SJCRH30 (cell line): ENCODE data around the gene ZIC3. TPM values are rescaled to one million over a fixed set of nuclear protein-coding genes. Genes with fewer than 3 reads are reported as not detected.

Source experiments
- DNase-seq, 2 experiments: peaks; one replicate each; pipeline ENCODE4 v3.0.0-alpha.2; 2015 to 2020
- H3K27ac ChIP-seq: fragments of 250-450 bp; sonication (Bioruptor Pico); 2 replicates; pipeline ENCODE4 v1.5.1; 2020; ENCODE audit warnings: mild to moderate bottlenecking, moderate library complexity
- H3K27me3 ChIP-seq: fragments of 250-450 bp; sonication (Bioruptor Pico); 2 replicates; pipeline ENCODE4 v1.5.1; 2020; ENCODE audit warnings: mild to moderate bottlenecking, moderate library complexity
- H3K36me3 ChIP-seq: fragments of 250-450 bp; sonication (Bioruptor Pico); 2 replicates; pipeline ENCODE4 v1.5.1; 2020; ENCODE audit warnings: mild to moderate bottlenecking, moderate library complexity
- H3K4me1 ChIP-seq: fragments of 250-450 bp; sonication (Bioruptor Pico); 2 replicates; pipeline ENCODE4 v1.5.1; 2020; ENCODE audit warnings: mild to moderate bottlenecking, moderate library complexity
- H3K4me3 ChIP-seq: fragments of 250-450 bp; sonication (Bioruptor Pico); 2 replicates; pipeline ENCODE4 v1.5.1; 2020; ENCODE audit warnings: mild to moderate bottlenecking, moderate library complexity
- H3K9me3 ChIP-seq: fragments of 250-450 bp; sonication (Bioruptor Pico); replicated peaks from 2 replicates; pipeline ENCODE4 v1.5.1; 2020; ENCODE audit warnings: mild to moderate bottlenecking, moderate library complexity
- total RNA-seq: library from RNA; depleted of rRNA; stranded (reverse); fragments of >200 nt; shearing (Covaris generic); gene quantifications from 2 replicates; pipeline ENCODE4 v1.2.3, GENCODE V29; 2014

The ZIC3 gene
- total RNA-seq, 1 experiment from 2014 or later, result not detected

GRCh38 chrX:137566746-137567679, 1.1 kb downstream of the ZIC3 start:
- H3K27ac ChIP-seq, result no peak overlapping the region
- no peak overlapping the region for H3K4me3 ChIP-seq
- H3K36me3 ChIP-seq, result no peaks in the 10 kb centered on the region
- H3K9me3 ChIP-seq, result no peaks in the 10 kb centered on the region
- no peak for DNase-seq
- no peaks in the 10 kb centered on the region for H3K27me3 ChIP-seq
- no peaks in the 10 kb centered on the region for H3K4me1 ChIP-seq

DNA sequence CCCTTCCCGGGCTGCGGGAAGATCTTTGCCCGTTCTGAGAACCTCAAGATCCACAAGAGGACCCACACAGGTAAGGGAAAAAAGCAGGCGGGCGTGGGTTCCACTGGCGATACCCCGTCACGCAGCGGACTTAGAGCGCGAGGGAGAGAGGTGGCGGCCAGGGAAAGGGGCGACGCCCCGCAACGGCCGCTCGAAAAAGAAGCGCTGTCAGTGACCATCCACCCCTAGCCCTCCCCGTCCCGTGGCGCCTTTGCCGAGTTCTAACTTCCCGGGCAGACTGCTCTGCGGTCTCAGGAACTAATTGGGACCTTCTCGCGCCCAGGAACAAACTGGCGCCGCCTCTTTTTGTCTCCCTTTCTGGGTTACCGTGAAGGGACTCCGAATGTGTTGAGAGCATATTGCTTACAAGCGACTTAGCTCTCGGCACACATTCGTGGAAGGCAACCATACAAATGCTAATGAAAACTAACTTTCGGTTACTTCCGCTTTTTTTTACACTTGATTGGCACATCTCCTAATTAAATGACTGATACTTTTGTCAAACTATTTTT, 1.8 kb downstream of the ZIC3 start:
- Histone ChIP-seq H3K4me1 (no peaks in the 10 kb centered on the region), H3K27ac (no peak overlapping the region), H3K4me3 (no peak overlapping the region), H3K36me3 (no peaks in the 10 kb centered on the region), H3K27me3 (no peaks in the 10 kb centered on the region), H3K9me3 (no peaks in the 10 kb centered on the region)
- no peak for DNase-seq

DNA sequence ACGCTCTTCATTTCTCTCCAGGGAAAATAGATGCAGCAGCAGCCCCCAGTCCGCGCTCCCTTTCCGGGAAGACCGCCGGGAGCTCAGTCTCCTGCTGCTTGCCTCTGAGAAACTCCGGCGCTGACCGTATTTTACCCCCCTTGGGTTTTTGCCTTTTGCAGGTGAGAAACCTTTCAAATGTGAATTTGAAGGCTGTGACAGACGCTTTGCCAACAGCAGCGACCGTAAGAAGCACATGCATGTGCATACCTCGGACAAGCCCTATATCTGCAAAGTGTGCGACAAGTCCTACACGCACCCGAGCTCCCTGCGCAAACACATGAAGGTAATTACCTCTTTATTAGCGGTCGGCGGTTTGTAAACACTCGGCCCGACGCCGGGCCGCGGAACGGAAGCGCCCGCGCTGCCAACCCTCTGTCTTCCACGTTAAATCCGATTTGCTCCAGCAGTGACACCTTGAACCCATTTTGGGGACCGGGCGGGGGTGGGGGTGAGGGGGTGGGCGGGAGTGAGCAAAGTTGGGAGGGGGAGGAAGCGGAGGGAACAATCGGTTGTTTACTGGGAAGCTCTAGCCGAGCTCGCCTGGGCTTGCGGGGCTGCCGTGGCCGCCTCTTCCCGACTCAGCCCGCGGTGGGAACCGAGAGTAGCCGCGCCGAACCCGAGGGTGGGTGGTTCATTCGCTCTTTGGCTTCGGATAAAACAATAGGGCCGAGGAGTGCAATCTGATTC, 3.0 kb downstream of the ZIC3 start:
- Histone ChIP-seq H3K4me3 (no peak overlapping the region), H3K9me3 (no peaks in the 10 kb centered on the region), H3K36me3 (no peaks in the 10 kb centered on the region), H3K27me3 (no peaks in the 10 kb centered on the region), H3K4me1 (no peaks in the 10 kb centered on the region), H3K27ac (no peak overlapping the region)
- no peak for DNase-seq

- H3K4me1 ChIP-seq, result no peaks in the 10 kb centered on the region
- H3K27me3 ChIP-seq, result no peaks in the 10 kb centered on the region
- DNase-seq, result no peak
- no peaks in the 10 kb centered on the region for H3K36me3 ChIP-seq
- H3K27ac ChIP-seq, result no peak overlapping the region
- no peaks in the 10 kb centered on the region for H3K9me3 ChIP-seq
- no peak overlapping the region for H3K4me3 ChIP-seq
Observed at GRCh38 chrX:137569470-137569891, 3.6 kb downstream of the ZIC3 start.

- H3K9me3 ChIP-seq, result no peaks in the 10 kb centered on the region
- no peak overlapping the region for H3K27ac ChIP-seq
- DNase-seq, result no peak
Observed at GRCh38 chrX:137573324-137574101, 7.6 kb downstream of the ZIC3 start.

DNA sequence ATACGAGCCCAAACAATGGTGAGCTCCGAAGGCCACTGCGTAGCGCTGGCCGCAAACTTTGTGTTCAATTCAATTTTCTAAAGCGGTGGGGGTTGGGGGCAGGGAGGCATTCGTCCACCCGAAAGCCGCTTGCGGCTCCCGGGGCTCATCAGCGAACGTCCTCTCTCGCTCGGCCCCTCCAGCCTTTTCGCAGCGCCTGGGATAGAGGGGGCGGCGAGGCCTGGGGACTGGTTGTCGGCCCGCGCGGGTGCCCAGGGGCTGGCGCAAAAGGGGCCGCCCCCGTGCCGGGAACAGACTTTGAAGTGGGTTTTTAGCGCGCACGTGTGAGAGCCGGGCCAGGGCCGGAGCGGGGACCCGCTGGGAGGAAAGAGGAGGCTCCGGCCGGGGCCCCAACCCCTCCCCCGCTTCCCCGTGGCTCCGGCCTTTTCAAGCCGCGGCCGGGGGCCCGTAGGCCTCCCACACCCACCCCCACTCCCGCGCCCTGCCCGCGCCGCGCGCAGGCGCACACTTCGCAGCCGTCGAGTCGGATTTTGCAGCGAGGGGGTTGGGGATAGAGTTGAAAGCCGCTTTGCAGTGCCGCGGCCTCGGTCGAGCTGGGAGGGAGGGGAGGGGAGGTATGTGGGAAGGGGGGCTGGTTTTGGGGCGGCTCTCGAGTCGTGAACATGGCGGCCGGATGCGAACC, 8.3 kb downstream of the ZIC3 start:
- H3K9me3 ChIP-seq, result no peaks in the 10 kb centered on the region
- H3K4me1 ChIP-seq, result no peaks in the 10 kb centered on the region
- no peaks in the 10 kb centered on the region for H3K36me3 ChIP-seq
- DNase-seq, result no peak
- no peaks in the 10 kb centered on the region for H3K27me3 ChIP-seq
- H3K27ac ChIP-seq, result no peak overlapping the region
- no peak overlapping the region for H3K4me3 ChIP-seq

More at GRCh38 chrX:137573324-137574101, 7.6 kb downstream of the ZIC3 start:
- Histone ChIP-seq H3K36me3 (no peaks in the 10 kb centered on the region), H3K27me3 (no peaks in the 10 kb centered on the region), H3K4me3 (no peak overlapping the region), H3K4me1 (no peaks in the 10 kb centered on the region)

GRCh38 chrX:137574784-137575293, 8.9 kb downstream of the ZIC3 start:
- no peaks in the 10 kb centered on the region for H3K36me3 ChIP-seq
- no peaks in the 10 kb centered on the region for H3K4me1 ChIP-seq
- no peak for DNase-seq
- H3K9me3 ChIP-seq, result no peaks in the 10 kb centered on the region
- H3K27me3 ChIP-seq, result no peaks in the 10 kb centered on the region
- no peak overlapping the region for H3K27ac ChIP-seq
- no peak overlapping the region for H3K4me3 ChIP-seq

GRCh38 chrX:137575596-137576255, 9.8 kb downstream of the ZIC3 start:
- H3K27ac ChIP-seq, result no peak overlapping the region
- no peaks in the 10 kb centered on the region for H3K27me3 ChIP-seq
- no peak overlapping the region for H3K4me3 ChIP-seq
- no peaks in the 10 kb centered on the region for H3K9me3 ChIP-seq
- H3K4me1 ChIP-seq, result no peaks in the 10 kb centered on the region
- no peaks in the 10 kb centered on the region for H3K36me3 ChIP-seq
- no peak for DNase-seq

DNA sequence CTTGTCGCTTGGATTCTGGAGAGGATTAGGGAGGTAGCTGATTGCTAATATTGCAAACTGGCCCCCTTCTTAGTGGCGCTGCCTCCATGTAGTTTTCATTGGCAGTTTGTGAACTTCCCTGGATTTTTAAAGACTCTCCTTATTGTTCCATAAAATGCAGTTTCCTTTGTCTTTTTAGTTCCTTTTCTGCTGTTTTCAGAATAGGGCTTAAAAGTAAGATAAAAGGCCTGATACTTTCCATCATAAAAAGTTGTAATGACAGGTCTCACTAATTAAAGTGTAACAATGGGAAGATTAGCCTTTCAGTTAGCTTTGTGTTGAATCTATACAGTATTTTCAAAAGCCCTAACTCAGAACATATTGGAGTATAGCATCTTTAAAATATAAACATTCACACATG, 21.2 kb downstream of the ZIC3 start:
- no peaks in the 10 kb centered on the region for H3K4me1 ChIP-seq
- H3K4me3 ChIP-seq, result no peak overlapping the region
- no peaks in the 10 kb centered on the region for H3K36me3 ChIP-seq
- no peak for DNase-seq
- H3K27ac ChIP-seq, result no peak overlapping the region
- no peaks in the 10 kb centered on the region for H3K27me3 ChIP-seq
- no peaks in the 10 kb centered on the region for H3K9me3 ChIP-seq

DNA sequence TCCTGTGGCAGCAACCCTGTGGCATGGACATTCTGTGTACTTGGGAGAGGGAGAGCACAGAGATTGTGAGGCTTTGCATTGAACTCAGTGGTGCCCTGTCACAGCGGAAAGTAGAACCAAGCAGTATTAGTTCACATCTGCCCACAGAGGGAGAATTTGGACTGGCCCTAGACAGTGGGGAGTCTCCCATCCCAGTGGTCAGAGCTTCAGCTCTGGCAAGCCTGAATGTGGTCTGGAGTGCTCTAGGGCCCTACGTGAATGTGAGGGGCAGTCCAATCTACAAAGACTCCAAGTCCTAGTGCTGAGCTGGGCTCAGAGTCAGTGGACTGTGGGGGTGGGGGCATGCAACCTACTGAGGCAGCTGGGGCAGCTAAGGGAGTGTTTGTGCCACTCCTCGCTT, 34.8 kb downstream of the ZIC3 start:
- no peak overlapping the region for H3K4me3 ChIP-seq
- H3K27me3 ChIP-seq, result no peaks in the 10 kb centered on the region
- no peak overlapping the region for H3K27ac ChIP-seq
- H3K4me1 ChIP-seq, result no peaks in the 10 kb centered on the region
- no peaks in the 10 kb centered on the region for H3K9me3 ChIP-seq
- no peak for DNase-seq
- no peaks in the 10 kb centered on the region for H3K36me3 ChIP-seq
